PC-9 (cell line): ENCODE results near the gene FAM72C.
"Not testable (repeated sequence)": the region's sequence is repeated elsewhere in the genome, so short reads cannot be mapped to it uniquely, and the experiment has no call there.

Source experiments
- CTCF ChIP-seq: fragments of 200-600 bp; sonication (generic); conservative IDR thresholded peaks from 2 replicates; pipeline ENCODE4 v1.6.1; 2017; ENCODE audit warnings: mixed run types, antibody characterized with exemption, mild to moderate bottlenecking, moderate library complexity
- EZH2 ChIP-seq: fragments of 200-600 bp; sonication (generic); IDR thresholded peaks from 2 replicates; pipeline ENCODE4 v1.8.0; 2017; ENCODE audit warnings: antibody characterized with exemption, low read depth

- TF ChIP-seq CTCF, EZH2: not testable (repeated sequence)
These were observed 32.1 kb downstream of the FAM72C start for GRCh38 chr1:143939666-143940065.
